Measurements from ENCODE around the gene TAOK1.

The TAOK1 gene

GRCh38 chr17:29379084-29379991, 10.8 kb upstream of the TAOK1 start:
- DNase-seq = no peak

- DNase-seq = no peak
Measured at GRCh38 chr17:29383686-29384085, 6.5 kb upstream of the TAOK1 start.

GRCh38 chr17:29384901-29385300, 5.3 kb upstream of the TAOK1 start:
- no peak for DNase-seq

- DNase-seq = no peak
Measured at GRCh38 chr17:29386760-29387159, 3.4 kb upstream of the TAOK1 start.

GRCh38 chr17:29388937-29389336, 1.2 kb upstream of the TAOK1 start:
- no peak for DNase-seq

- DNase-seq = peak in 1 of 2 experiments; percentile 12
Measured at GRCh38 chr17:29390851-29391631, 878 bp downstream of the TAOK1 start.

- DNase-seq = no peak
Measured at GRCh38 chr17:29393436-29393835, 3.3 kb downstream of the TAOK1 start.

GRCh38 chr17:29394761-29395160, 4.6 kb downstream of the TAOK1 start:
- DNase-seq = no peak

- DNase-seq = no peak
Measured at GRCh38 chr17:29396066-29396465, 5.9 kb downstream of the TAOK1 start.

GRCh38 chr17:29399634-29400033, 9.5 kb downstream of the TAOK1 start:
- no peak for DNase-seq

- no peak for DNase-seq
Measured at GRCh38 chr17:29400818-29401217, 10.7 kb downstream of the TAOK1 start.

GRCh38 chr17:29401258-29401657, 11.1 kb downstream of the TAOK1 start:
- DNase-seq = no peak

GRCh38 chr17:29407856-29408255, 17.7 kb downstream of the TAOK1 start:
- DNase-seq = no peak

- no peak for DNase-seq
Measured at GRCh38 chr17:29409963-29410362, 19.8 kb downstream of the TAOK1 start.

- no peak for DNase-seq
Measured at GRCh38 chr17:29412780-29413565, 22.8 kb downstream of the TAOK1 start.

GRCh38 chr17:29420128-29420527, 30.0 kb downstream of the TAOK1 start:
- DNase-seq = no peak

- no peak for DNase-seq
Measured at GRCh38 chr17:29430275-29430674, 40.1 kb downstream of the TAOK1 start.

- DNase-seq = no peak
Measured at GRCh38 chr17:29433541-29433940, 43.4 kb downstream of the TAOK1 start.

- no peak for DNase-seq
Measured at GRCh38 chr17:29434550-29434949, 44.4 kb downstream of the TAOK1 start.

- DNase-seq = no peak
Measured at GRCh38 chr17:29442451-29442850, 52.3 kb downstream of the TAOK1 start.

- DNase-seq = no peak
Measured at GRCh38 chr17:29443041-29443739, 53.0 kb downstream of the TAOK1 start.

- DNase-seq = no peak
Measured at GRCh38 chr17:29444589-29444988, 54.4 kb downstream of the TAOK1 start.

GRCh38 chr17:29445844-29446243, 55.7 kb downstream of the TAOK1 start:
- DNase-seq = no peak

All from SHP77 (cell line).